Parathyroid adenoma (tissue), 2 donors: Measurements from ENCODE around the gene C14orf180.

Experiments
- H2AFZ ChIP-seq: fragments of 300-600 bp; sonication (generic); one replicate; pipeline ENCODE4 v1.7.0; 2017; ENCODE audit warnings: antibody characterized with exemption, mild to moderate bottlenecking
- H3K27ac ChIP-seq: fragments of 300-600 bp; sonication (generic); one replicate; pipeline ENCODE4 v1.7.0; 2017
- H3K27me3 ChIP-seq: fragments of 300-600 bp; sonication (generic); one replicate; pipeline ENCODE4 v1.7.0; 2017; ENCODE audit warnings: low read length; ENCODE audit not compliant: control insufficient read depth, insufficient read depth
- H3K36me3 ChIP-seq: fragments of 300-600 bp; sonication (generic); one replicate; pipeline ENCODE4 v1.7.0; 2017; ENCODE audit warnings: low read length; ENCODE audit not compliant: control insufficient read depth, insufficient read depth
- H3K4me1 ChIP-seq: fragments of 300-600 bp; sonication (generic); one replicate; pipeline ENCODE4 v1.7.0; 2017; ENCODE audit warnings: control low read depth
- H3K4me2 ChIP-seq: fragments of 300-600 bp; sonication (generic); one replicate; pipeline ENCODE4 v1.7.0; 2017; ENCODE audit warnings: low read length
- H3K4me3 ChIP-seq: fragments of 300-600 bp; sonication (generic); one replicate; pipeline ENCODE4 v1.7.0; 2017; ENCODE audit warnings: low read depth, low read length
- H3K79me2 ChIP-seq: fragments of 300-600 bp; sonication (generic); one replicate; pipeline ENCODE4 v1.7.0; 2017; ENCODE audit warnings: control low read depth
- H3K9ac ChIP-seq: fragments of 300-600 bp; sonication (generic); one replicate; pipeline ENCODE4 v1.7.0; 2017; ENCODE audit warnings: mild to moderate bottlenecking
- H3K9me3 ChIP-seq: fragments of 300-600 bp; sonication (generic); one replicate; pipeline ENCODE4 v1.7.0; 2017; ENCODE audit warnings: low read length; ENCODE audit not compliant: control insufficient read depth
- TF ChIP-seq, protein P1 (sequence below): fragments of 300-600 bp; sonication (generic); IDR thresholded peaks from one replicate; pipeline ENCODE4 v1.7.0; 2017; ENCODE audit warnings: antibody characterized with exemption, mild to moderate bottlenecking
- donor health status: primary hyperparathyroidism.

The C14orf180 gene

GRCh38 chr14:104579507-104579906 lies at the start of gene C14orf180:
TSS of gene C14orf180 (plus strand) at chr14:104579764. CDS start at chr14:104586431, 6,667 bp downstream.
- Histone ChIP-seq H2AFZ (no peak within 1 kb of the TSS), H3K9ac (no peak within 1 kb of the TSS), H3K4me2 (no peak within 1 kb of the TSS), H3K79me2 (no peaks in the 10 kb centered on the region), H3K27me3 (no peaks in the 10 kb centered on the region), H3K27ac (no peak within 1 kb of the TSS), H3K9me3 (no peaks in the 10 kb centered on the region), H3K4me3 (no peak within 1 kb of the TSS), H3K36me3 (no peaks in the 10 kb centered on the region), H3K4me1 (peaks cover 19% of the 10 kb centered on the region)
- TF ChIP-seq, protein P1, sequence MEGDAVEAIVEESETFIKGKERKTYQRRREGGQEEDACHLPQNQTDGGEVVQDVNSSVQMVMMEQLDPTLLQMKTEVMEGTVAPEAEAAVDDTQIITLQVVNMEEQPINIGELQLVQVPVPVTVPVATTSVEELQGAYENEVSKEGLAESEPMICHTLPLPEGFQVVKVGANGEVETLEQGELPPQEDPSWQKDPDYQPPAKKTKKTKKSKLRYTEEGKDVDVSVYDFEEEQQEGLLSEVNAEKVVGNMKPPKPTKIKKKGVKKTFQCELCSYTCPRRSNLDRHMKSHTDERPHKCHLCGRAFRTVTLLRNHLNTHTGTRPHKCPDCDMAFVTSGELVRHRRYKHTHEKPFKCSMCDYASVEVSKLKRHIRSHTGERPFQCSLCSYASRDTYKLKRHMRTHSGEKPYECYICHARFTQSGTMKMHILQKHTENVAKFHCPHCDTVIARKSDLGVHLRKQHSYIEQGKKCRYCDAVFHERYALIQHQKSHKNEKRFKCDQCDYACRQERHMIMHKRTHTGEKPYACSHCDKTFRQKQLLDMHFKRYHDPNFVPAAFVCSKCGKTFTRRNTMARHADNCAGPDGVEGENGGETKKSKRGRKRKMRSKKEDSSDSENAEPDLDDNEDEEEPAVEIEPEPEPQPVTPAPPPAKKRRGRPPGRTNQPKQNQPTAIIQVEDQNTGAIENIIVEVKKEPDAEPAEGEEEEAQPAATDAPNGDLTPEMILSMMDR = no peak

DNA sequence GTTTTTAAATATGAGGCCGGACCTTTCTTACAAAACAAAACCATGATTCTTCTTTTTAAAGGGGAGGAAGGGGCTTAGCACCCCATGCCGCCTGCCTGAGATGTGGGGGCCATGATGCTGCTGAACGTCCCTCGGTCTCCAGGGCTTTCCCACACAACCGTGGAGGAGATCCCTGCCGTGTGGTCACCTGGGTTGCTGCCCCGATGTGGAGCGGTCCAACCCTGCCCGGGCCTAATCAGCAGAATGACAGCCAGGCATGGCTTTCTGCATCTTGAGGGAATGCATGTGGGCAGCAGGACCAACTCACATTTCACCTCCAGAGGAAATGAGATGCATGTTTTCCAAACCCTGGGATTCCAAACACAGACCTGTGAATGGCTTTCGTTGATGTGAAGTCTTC lies 48.9 kb upstream of the C14orf180 start:
- no peak overlapping the region for H3K4me3 ChIP-seq
- no peak overlapping the region for H3K4me2 ChIP-seq
- H3K4me1 ChIP-seq = no peaks in the 10 kb centered on the region
- no peaks in the 10 kb centered on the region for H3K36me3 ChIP-seq
- H3K9me3 ChIP-seq = no peaks in the 10 kb centered on the region
- H2AFZ ChIP-seq = no peak overlapping the region
- no peaks in the 10 kb centered on the region for H3K27me3 ChIP-seq
- H3K9ac ChIP-seq = no peak overlapping the region
- no peaks in the 10 kb centered on the region for H3K79me2 ChIP-seq
- TF ChIP-seq, protein P1 = no peak
- H3K27ac ChIP-seq = no peak overlapping the region

DNA sequence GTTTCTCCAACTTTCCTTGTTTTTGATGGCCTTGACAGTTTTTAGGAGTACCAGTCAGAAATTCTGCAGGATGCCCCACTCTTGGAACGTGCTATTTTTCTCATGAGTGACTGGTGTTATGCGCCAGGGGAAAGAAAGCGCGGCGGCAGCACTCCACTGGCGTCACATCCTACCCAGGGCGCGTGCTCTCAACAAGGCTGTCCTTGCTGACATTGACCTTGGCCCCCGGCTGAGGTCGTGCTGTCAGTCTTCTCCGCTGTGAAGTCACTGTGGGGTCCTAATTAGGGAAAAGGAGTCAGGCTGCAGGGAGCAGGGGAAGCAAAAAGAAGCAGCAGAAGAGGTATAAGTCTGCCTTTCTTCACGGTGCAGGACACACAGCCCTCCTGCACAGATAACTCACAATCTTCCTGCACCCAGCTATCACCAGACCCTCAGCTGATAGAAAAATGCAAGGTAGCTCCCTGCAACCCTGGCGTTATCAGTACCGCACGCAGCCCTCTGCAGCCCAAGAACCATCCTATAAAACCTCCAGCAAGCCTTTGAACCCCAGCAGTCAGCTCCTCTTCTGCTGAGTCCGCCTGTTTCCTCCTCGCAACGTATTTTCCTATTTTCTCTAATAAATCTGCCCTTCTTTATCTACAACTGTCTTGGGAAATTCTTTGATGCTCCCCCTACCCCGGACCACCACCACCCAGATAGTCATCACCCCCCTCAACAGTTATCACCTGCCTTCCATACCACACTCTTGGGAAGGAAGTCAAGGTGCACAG lies 48.0 kb upstream of the C14orf180 start:
- Histone ChIP-seq H3K79me2 (no peaks in the 10 kb centered on the region), H2AFZ (no peak overlapping the region), H3K9me3 (no peaks in the 10 kb centered on the region), H3K4me3 (no peak overlapping the region), H3K27me3 (no peaks in the 10 kb centered on the region), H3K9ac (no peak overlapping the region), H3K4me1 (no peaks in the 10 kb centered on the region), H3K27ac (no peak overlapping the region), H3K4me2 (no peak overlapping the region), H3K36me3 (no peaks in the 10 kb centered on the region)
- TF ChIP-seq, protein P1 = no peak

GRCh38 chr14:104532191-104532555 lies 47.4 kb upstream of the C14orf180 start:
- Histone ChIP-seq H3K9ac (no peak overlapping the region), H3K4me1 (no peaks in the 10 kb centered on the region), H2AFZ (no peak overlapping the region), H3K27me3 (no peaks in the 10 kb centered on the region), H3K36me3 (no peaks in the 10 kb centered on the region), H3K4me2 (no peak overlapping the region), H3K79me2 (no peaks in the 10 kb centered on the region), H3K9me3 (no peaks in the 10 kb centered on the region), H3K27ac (no peak overlapping the region), H3K4me3 (no peak overlapping the region)
- TF ChIP-seq, protein P1 = no peak

GRCh38 chr14:104534036-104534435 lies 45.5 kb upstream of the C14orf180 start:
- H3K4me3 ChIP-seq = no peak overlapping the region
- H3K27ac ChIP-seq = no peak overlapping the region
- no peaks in the 10 kb centered on the region for H3K36me3 ChIP-seq
- no peaks in the 10 kb centered on the region for H3K9me3 ChIP-seq
- no peak overlapping the region for H2AFZ ChIP-seq
- no peak overlapping the region for H3K4me2 ChIP-seq
- H3K4me1 ChIP-seq = no peaks in the 10 kb centered on the region
- no peaks in the 10 kb centered on the region for H3K27me3 ChIP-seq
- TF ChIP-seq, protein P1 = no peak
- no peak overlapping the region for H3K9ac ChIP-seq
- no peaks in the 10 kb centered on the region for H3K79me2 ChIP-seq
